Ramos (cell line): ENCODE measurements around the gene ZNF627.
"Not testable (repeated sequence)": the region's sequence is repeated elsewhere in the genome, so short reads cannot be mapped to it uniquely, and the experiment has no call there.

ENCODE experiments used
- in situ Hi-C: fragments of 300-500 bp; cut with MboI; formaldehyde crosslinking; loops from one replicate; pipeline ENCODE4 v1.14.3; 2022; ENCODE audit warnings: low sequenced_read_pairs; ENCODE audit not compliant: unreplicated experiment

Gene ZNF627

DNA sequence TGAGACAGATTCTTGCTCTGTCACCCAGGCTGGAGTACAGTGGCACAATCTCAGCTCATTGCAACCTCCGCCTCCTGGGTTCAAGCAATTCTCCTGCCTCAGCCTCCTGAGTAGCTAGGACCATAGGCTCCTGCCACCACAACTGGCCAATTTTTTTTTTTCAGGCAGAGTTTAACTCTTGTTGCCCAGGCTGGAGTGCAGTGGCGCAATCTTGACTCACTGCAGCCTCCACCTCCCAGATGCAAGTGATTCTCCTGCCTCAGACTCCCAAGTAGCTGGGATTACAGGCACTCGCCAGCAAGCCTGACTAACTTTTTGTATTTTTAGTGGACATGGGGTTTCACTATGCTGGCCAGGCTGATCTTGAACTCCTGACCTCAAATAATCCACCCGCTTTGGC is 23.5 kb upstream of the ZNF627 start:
- in situ Hi-C loops = not testable (repeated sequence)

DNA sequence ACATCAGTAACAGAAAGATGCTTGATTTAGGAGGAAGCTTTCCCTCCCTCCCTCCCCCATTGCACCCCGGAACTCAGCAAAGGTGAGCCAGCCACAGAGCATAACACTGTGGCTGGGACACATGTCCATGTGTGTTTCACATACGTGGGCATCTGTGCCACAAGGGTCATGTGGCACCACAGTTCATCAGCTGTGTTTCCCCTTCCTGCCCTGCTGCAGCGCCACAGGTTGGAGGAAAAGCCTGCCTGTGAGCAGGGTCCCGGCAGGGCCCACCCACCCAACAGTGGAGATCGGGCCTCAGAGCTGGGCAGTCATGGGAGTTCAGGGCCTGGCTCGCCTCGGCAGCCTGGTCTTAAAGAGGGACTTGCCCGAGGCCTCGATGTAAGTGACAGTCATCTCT is 22.6 kb upstream of the ZNF627 start:
- in situ Hi-C loops = no loop called here

DNA sequence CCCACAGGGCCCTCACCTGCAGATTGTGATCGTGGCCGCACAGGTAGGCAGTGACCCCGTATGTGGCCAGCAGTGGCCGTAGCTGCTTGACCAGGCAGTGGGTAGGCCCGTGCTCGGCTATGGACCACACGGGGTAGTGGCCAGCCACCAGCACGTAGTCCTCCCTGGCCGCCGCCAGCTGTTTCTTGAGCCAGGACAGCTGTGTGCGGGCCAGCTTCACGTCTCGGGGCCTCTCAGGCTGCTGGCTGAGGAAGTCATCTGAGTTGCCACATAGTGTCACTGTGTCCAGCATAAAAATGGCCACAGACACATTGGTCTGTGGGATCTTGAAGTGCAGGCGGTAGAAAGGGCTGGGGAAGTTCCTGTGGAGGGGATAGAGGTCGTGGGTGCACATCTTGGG is 21.1 kb upstream of the ZNF627 start:
- in situ Hi-C loops = no loop called here

DNA sequence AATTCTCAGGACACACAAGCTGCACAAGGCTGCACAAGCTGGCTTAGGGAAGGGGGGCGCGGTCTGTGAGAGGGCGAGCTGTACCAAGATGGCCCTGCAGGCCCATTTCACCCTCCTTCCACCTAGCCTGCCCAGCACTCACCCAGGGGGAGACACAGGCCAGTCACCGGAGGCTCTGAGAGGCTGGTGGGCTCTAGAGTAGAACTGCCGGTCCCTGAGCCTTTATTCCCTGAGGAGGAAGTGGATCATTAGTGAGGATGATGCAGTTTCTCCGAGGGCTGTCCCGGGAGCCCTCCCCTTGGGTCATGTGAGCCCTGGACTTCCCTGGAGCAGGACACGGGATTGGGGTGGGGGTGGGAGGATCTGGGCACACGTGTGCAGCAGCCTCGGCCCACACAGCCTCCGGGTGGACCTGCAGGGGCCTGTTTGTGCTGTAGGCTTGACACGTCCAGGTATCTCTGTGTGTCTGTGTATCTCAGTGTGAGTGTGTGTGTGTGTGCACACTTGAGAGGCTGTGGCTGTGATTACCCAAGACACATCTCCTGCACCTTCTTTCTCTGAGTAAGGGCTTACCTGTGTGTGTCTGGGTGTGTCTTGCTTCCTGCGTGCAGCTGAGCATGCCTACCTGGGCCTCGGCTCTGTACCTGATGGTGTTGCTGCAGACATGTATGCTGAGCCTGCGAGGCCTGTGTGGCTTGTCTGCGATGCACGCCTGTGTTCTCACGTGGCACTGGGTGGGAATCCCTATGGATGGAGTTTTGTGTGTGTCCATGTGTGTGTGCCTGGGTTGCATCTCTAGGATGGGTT is 19.6 kb upstream of the ZNF627 start, which contains the start of gene ACP5:
Gene ACP5 (minus strand): TSS at position 195 of the 807 bp plus-strand sequence. CDS start 328 bp downstream, outside the sequence.
- in situ Hi-C loops = no loop called here

DNA sequence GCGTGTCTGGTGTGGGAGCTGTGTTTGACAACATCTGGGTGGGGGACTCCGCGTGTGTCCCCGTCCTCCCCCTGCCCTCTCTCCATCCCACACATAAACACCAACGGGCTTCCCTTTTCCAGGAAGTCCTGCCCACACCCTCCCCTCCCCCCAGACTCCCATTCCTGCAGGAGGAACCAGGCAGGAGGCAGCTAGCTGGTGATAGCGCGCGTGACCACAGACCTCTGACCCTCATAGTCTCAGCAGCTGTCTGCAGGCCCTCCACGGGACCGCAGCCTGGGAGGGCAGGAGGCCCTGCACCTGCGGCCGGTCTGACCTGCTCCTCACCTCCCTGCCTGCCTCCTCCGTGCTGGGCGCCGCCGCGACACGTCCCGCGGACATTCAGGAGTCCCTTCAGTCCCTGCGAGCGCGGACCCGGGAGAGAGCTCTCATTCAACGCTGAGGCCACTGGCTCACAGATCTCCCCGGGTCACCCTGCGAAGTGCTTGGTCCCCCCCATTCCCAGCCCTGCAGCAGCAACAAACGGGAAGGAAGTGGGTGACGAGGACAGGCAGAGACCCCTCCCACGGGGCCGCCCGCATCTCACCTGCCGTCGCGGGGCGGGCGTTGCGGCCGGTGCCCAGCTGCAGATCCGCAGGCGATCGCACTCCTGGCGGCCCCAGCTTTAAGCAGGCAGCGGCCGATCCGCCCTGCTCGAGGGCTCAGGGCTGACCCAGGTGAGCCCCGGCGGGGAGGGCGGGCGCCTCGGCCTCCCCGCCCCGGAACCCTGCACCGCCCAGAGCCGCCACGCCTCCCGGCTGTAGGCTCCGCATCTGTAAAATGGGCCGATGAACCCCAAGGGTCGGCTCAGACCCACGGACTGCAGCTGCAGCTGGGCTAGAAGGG is 18.8 kb upstream of the ZNF627 start:
- in situ Hi-C loops = no loop called here

DNA sequence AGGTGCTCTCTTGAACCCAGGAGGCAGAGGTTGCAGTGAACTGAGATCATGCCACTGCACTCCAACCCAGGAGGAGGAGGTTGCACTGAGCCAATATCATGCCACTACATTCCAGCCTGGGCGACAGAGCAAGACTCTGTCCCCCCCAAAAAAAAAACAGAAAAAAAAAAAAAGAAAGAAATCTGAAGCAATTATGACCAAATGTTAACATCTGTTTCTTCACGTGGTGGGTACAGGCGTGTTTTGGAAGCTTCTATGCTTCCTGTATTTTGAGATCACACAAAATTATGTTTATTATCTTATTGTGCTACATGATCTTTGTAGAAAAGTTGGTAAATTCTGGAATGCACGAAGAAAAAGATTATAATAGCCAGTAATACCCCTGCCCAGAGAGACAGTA is 17.2 kb upstream of the ZNF627 start:
- in situ Hi-C loops = no loop called here

DNA sequence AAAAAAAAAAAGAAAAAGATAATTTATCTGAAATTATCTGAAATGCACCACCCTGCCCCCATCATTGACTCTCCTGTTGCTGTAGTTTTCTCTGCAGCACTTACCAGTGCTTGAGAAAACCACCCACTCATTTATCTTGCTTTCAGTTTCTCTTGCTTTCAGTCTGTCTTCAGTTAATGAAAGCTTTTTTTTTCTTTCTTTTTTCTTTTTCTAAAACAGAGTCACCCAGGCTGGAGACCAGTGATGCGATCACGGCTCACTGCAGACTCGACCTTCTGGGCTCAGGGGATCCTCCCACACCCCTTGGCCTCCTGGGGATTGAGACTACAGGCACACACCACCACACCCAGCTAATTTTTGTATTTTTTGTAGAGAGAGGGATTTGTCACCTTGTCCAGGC is 15.5 kb upstream of the ZNF627 start:
- in situ Hi-C loops = no loop called here

DNA sequence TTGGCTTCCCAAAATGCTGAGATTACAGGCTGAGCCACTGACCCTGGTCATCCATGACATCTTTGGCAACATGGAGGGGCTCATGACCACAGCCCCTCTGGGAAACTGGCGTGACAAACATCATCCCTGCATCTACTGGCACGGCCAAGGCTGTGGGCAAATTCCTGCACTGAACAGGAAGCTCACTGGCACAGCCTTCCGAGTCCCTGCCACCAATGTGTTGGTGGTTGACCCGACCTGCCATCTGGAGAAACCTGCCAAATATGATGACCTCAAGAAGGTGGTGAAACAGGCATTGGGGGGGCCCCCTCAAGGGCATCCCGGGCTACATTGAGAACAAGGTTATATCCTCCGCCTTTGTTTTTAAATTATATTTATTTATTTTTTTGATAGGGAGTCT is 11.0 kb upstream of the ZNF627 start:
- in situ Hi-C loops = loop anchor here (5.0 kb wide), 1 partner anchor 89 kb away; no protein-coding TSS in a partner anchor

DNA sequence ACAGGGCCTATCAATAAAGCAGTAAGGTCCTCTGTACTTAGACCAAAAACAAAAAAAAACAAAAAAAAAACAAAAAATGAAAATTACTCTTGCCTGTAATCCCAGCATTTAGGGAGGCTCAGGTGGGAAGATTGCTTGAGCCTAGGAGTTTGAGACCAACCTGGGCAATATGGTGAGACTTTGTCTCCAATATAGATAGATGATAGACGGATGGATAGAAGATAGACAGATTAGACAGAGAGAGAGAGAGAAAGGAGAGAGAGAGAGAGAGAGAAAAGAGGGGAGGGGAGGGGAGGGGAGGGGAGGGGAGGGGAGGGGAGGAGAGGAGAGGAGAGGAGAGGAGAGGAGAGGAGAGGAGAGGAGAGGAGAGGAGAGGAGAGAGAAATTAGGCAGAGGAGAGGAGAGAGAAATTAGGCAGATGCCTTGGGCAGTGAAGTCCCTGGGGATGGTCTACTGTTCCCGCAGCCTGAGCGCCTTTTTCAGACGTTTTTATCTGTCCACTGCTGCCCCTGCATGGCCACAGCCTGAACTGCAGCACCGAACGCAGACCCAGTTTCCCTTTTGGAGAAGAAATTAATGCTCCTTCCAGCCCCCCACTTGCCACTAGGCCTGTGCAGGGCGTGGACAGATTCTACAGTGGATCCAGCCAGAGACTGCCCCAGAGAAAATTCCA is 9.8 kb upstream of the ZNF627 start:
- in situ Hi-C loops = loop anchor here (5.0 kb wide), 1 partner anchor 90 kb away; no protein-coding TSS in a partner anchor

DNA sequence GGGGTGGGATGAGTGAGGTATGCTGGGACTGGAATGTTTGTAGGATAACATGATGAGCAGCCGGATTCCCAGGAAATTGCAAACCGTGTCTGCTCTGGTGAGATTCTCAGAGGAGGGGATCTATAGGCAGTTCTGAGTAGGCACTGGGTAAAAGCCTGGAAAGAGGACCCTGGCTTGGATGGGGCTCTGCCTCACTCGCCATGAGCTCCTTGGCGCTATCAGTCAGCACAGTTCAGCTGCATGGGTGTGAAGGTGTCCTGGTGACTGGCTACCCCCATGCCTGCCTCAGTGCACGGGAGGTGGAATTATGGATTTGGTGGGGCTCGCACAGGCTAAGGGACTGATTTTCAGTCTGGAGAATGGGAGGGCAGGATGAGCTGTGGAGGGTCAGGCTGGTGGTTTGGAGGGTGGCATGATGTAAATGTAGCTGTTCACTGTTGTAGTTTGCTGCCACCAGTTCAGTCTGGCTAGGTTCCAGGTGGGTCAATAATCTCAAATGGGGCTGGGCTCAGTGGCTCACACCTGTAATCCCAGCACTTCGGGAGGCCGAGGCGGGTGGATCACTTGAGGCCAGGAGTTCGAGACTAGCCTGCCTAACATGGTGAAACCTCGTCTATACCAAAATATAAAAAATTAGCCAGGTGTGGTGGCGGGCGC is 9.2 kb upstream of the ZNF627 start:
- in situ Hi-C loops = loop anchor here (5.0 kb wide), 1 partner anchor 91 kb away; no protein-coding TSS in a partner anchor

DNA sequence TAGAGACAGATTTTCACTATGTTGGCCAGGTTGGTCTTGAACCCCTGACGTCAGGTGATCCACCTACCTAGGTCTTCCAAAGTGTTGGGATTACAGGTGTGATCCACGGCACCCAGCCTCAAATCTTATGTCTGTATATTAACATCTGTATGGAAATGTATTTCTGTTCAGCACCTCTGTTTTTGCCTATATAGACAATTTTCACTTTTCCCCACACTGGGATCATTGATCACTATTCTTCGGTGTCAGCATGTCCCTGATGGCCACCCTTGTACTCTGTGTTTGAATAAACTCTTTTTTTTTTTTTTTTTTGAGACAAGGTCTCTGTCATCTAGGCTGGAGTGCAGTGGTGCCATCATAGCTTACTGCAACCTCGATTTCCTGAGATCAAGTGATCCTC is 3.2 kb upstream of the ZNF627 start:
- in situ Hi-C loops = no loop called here

DNA sequence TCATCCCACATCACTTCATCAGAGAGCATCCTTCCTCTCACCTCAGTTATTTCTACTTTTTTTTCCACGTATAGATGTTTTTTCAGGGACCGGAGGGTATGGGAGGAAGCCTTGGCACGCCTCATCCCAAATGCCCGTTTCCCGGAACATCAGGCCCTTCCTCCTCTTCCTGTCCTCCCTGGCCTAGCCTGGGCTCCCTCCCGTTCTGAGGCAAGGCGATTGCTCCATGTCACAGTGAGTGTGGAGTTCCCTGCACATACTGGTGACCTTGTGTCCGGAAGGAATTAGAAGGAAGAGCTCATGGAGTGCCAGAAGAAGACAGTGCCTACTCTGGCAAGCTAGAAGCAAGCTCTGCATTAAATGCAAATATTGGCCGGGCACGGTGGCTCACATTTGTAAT is 1.1 kb upstream of the ZNF627 start:
- in situ Hi-C loops = no loop called here

DNA sequence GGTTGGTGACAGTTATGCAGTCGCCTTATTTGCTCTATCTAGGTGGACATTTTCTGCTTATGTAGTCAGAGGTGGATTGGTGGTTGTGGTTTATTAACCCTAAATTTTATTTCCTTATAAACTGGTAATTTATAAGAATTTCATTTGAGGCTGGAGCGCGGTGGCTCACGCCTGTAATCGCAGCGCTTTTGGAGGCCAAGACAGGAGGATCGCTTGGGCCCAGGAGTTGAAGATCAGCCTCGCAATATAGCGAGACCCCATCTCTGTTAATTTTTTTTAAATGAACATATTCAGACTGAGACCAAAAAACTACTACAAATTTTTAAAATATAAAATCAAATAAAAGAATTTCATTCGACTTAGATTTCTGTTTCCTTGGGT is 810 bp downstream of the ZNF627 start:
- in situ Hi-C loops = no loop called here

DNA sequence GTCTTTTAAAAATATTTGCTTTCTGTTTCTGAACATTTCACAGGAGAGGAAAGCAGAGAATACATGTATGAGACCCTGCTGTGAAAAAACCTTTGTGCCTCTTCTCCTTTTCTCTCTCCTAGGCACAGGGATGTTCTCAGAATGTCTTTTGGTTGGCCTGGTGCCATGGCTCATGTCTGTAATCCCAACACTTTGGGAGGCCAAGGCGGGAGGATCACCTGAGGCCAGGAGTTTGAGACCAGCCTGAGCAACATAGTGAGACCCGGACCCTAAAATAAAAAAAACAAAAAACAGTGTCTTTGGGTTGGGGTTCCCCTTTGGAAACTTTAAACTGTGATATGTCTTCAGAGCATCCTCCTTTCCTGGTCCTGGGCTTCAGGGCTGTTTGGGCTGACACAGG is 1.5 kb downstream of the ZNF627 start:
- in situ Hi-C loops = no loop called here

DNA sequence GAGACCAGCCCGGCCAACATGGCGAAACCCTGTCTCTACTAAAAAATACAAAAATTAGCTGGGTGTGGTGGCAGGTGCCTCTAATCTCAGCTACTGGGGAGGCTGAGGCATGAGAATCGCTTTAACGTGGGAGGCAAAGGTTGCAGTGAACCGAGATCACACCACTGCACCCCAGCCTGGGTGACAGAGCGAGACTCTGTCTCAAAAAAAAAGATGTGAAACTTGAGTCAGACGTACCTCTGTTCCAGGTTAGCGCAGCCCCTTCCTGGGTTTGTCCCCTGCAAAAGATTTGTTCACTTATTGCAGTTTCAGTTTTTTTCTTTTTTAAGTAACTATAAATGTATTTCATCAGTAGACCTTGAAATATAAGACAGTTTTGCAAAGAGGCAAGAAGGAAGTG is 2.4 kb downstream of the ZNF627 start:
- in situ Hi-C loops = not testable (repeated sequence)

DNA sequence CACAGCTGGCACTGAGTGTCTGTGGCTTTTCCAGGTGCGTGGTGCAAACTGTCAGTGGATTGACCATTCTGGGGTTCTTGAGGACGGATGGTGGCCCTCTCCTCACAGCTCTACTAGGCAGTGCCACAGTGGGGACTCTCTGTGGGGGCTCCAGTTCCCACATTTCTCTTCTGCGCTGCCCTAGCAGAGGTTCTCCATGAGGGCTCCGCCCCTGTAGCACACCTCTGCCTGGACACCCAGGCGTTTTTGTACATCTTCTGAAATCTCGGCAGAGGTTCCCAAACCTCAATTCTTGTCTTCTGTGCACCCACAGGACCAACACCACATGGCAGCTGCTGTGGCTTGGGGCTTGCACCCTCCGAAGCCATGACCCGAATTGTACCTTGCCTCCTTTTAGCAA is 9.2 kb downstream of the ZNF627 start:
- in situ Hi-C loops = no loop called here

DNA sequence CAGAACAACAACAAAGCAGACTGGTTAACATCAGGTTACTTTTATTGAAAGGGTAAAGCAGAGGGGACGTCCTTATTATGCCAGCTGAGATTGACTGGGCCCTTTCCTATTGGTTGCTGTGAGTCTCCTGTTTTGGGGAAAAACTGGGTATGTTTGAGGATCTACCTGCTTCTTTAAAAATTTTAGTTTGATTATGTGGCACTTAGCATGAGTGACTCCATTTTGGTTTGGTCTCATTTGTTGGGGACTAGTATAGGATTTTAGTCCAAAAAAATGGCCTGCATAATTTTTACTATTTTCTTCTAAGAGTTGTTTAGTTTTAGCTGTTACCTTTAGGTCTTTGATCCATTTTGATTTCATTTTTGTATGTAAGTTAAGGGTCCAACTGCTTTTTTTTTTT is 14.4 kb downstream of the ZNF627 start:
- in situ Hi-C loops = no loop called here

DNA sequence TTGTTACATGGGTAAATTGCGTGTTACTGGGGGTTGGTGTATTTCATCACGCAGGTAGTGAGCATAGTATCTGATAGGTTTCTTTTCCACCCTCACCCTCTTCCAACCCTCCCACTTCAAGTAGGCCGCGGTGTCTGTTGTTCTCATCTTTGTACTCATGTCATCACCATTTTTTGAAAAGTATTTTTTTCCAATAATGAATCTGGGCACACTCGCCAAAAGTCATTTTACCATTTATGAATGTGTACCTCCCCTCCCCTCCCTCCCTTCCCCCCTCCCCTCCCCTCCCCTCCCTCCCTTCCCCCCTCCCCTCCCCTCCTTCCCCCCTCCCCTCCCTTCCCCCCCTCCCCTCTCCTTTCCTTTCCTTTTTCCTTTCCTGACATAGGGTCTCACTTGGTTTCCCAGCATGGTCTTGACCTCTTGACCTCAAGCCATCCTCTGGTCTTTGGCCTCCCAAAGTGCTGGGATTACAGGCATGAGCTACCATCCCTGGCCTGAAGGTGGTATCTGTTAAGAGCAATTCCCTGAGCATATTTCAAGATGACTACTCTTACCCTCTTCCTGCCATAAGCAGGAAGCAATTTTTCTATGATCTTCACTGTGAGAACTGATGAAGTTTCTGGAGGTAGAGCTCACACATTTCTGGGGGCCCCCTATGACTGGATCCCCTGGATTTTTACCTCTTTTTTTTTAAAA is 15.7 kb downstream of the ZNF627 start:
- in situ Hi-C loops = no loop called here

DNA sequence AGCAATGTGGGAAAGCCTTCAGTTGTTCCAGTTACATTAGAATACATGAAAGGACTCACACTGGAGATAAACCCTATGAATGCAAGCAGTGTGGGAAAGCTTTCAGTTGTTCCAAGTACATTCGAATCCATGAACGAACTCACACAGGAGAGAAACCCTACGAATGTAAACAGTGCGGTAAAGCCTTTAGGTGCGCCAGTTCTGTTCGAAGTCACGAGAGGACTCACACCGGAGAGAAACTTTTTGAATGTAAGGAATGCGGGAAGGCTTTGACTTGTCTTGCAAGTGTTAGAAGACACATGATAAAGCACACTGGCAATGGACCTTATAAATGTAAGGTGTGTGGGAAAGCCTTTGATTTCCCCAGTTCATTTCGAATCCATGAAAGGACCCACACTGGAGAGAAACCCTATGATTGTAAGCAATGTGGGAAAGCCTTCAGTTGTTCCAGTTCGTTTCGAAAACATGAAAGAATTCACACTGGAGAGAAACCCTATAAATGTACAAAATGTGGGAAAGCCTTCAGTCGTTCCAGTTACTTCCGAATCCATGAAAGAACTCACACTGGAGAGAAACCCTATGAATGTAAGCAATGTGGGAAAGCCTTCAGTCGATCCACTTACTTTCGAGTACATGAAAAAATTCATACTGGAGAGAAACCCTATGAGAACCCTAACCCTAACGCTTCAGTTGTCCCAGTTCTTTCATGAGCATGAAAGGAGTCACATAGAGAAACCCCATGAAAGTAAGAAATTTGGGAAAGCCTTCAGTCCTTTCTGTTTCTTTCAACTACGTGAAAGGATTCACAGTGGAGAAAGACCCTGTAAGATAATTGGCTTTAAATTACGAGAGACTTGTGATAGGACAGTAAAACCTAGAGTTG is 20.1 kb downstream of the ZNF627 start:
- in situ Hi-C loops = no loop called here
